Stimulated activated CD4-positive, alpha-beta T cell treated with anti-CD3 and anti-CD28 coated beads, Interleukin-4, amount 100 ng/mL, for 4 hours (primary cell): ENCODE data around the gene FAM168A.

ENCODE experiments used
- DNase-seq, 2 experiments: peaks; one replicate each; pipeline ENCODE4 v3.0.0-alpha.2; 2020

The FAM168A gene

DNA sequence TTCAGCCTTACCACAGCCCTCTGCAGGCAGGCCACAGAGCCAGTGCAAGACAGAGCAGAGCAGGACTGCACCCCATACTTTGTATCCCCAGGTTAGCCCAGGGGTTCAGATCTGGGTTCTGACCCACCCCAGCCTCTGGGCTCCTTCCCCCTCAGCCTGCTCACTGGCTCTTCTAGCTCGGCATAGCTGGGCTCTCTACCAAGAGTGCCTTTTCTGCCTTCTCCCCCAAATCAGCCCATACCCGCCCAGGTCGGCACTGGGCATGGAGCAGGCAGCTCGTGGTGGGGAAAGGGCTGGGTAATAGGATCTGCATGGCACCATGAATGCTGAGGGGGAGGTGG is 213.4 kb downstream of the FAM168A start:
- no peak for DNase-seq

DNA sequence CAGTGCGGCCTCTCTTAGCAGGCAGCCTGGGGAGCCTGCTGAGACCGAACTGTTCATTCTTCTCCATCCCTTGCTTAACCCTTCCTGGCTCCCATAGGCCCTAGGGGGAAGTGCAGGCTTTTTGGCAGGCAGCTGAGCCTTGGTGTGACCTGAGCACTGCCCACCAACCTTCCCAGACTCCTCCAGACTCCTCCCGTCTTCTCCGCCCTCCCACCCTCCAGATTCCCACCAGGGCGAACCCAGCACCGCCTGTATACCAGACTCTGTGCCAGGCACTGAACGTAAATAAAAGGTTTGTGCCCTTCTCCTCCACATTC is 213.8 kb downstream of the FAM168A start:
- DNase-seq: no peak

DNA sequence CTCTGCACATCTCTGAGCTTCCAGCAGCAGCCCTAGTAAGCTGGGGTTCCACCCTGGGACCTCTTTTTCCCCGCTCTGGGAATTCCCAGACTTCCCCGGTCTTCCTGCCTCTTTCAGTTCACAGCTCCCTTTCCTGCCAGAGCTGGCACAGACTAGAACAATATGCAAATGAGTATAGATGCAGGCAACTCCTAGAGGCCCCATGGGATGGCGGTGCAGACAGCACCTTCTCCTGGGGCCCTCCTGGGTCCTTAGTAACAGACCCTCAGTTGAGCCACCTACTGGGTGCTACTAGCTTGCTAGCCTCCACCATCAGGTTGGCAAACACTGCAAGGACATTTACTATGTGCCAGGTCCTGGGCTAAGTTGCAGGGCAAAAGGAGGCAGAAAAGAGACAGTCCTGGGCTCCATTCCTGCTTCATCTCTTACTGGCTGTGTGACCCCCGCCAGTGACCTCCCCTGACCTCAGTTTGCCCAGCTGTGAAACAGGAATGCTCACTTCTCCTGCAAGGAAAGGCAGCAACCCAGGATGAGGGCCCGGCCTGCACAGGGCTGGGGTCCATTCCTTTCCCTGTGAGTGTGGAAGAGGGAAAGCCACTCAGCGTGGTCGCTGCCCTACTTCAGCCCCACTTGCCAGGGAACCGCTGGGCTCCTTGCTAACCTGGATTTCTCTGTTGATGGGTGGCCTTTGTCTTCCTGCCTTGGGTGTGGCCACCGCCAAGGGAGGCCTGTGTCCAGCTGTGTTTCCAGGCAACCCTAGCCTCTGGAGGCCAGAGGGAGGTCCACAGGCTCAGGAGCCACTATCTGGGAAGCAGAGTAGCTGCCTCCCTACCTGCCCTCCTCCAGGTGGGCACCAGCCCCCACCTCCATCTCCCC is 214.4 kb downstream of the FAM168A start:
- no peak for DNase-seq

DNA sequence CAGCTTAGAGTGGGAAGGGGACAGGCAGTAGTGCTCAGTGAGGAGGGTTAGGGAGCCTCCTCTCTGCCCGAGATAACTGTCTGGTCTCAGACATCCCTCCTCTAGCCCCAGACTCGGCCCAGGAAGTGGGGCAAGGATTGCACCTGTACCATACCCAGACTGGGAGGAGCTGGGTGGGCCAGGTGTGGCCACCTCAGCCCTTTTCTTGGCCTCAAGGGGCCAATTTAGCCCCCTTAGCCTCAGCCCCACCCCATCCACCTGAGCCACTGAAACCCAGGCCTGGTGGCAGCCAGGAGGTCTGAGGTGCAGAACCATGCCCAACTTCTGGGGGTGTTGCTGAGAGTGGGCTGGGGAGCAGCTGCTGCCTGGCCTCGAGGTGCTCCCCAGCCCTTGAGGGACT is 215.2 kb downstream of the FAM168A start:
- no peak for DNase-seq

DNA sequence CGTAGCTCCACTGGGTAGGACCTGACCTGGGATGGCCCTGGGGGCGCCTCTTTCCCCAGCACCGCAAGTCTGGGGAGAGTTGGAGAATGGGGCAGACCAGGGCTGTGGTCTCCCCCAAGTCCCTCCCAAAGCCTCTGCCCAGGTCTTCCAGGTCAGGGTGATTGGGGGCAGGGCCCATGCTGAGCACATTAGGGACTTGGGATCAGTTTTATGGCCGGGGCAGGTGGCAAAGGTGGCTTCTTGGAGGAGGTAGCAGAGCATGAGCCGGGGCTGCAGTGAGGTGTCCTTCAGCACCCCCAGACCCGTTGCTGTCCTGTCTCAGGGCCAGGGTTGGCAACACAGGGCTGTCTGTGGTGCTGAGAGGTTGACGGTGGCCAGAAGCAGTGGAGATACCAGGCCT is 215.7 kb downstream of the FAM168A start:
- no peak for DNase-seq

DNA sequence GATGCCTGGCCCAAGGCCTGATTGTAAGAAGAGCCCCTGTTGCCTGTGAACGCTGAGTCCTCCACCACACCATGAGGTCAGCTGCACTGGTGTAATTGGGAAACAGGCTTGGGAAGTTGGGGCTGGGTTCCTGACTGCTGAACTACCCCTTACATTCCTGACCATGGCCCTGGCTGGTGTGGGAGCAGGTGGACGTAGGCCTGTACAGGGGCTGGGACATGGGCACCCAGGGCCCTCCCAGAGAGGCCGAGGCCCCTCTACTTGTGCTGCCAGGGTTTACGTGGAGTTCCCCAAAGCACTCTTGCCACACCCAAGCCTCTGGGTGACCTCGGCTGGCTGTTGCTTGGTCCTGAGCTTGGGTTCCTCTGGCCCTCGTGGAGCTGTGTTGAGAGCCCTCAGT is 216.3 kb downstream of the FAM168A start:
- no peak for DNase-seq

DNA sequence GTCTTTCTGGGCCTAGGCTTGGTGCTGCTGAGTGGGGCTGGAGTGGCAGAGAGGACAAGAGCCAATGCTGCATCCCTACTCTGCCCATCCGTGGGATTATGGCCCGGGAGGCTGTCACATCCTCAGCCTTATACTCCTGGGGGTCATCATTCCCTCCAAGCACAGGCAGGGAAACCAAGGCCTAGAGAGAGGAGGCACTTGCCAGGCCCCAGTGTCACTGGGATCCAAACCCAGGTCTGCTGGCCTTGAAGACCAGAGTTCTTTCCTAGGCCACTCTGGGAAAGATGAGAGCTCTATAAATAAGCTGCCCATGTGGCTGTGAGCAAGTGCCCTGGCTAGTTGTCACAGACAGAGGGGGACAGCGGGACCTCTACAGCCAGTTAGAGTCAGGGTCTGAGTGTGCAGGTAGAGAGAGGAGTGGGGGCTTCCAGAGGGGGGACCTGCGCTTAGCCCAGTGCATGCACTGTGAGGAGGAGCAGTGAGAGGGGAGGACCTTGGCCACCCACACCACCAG is 217.0 kb downstream of the FAM168A start:
- no peak for DNase-seq

DNA sequence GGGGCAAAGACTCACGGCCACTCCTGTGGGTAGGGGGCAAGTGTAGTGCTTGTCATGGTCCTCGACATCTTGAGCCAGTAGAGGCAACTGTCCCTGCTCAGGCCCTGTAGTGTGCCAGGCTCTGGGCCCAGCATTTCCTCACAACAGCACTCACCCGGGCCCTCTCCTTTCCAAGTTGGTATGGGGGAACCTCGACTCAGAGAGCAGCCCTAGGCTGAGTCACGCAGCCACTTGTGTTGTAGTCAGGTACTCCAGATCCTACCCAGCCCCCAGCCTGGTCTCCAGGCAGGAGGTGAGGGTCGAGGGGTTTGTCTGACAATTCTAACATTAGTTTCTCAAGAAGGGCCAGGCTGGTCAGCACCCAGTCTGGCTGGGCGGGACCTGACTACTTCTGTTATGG is 217.6 kb downstream of the FAM168A start:
- DNase-seq: no peak

DNA sequence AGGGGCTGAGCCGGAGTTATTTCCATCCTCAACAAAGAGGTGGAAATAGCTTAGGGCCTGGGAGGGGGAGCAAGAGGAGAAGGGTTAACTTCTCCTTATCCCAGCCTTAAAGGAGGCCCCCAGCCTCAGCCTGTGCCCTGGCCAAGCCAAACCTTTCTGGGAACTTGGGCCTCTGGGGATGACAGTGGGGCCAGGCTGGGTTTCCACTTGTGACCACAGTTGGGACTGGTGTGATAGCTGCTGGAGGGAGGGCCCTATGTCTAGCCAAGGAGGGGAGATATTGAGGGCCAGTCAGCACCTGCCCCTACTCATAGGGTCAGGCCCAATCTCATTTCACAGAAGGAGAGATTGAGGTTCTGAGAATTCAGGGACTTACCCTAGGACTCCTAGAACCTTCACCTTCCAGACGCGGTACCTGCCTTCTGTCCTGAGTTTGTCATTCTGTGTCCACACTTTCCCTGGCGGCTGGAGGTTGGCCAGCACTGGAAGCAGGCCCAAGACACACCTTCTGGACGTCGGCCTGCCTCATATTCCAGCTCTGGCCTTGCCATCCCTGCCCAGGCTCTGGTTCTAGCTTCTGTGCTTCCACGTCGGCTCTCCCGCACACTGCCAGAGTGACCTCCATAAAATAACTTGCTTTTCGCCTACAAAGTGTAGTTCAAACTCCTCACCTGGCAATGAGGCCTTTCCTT is 218.6 kb downstream of the FAM168A start:
- no peak for DNase-seq

DNA sequence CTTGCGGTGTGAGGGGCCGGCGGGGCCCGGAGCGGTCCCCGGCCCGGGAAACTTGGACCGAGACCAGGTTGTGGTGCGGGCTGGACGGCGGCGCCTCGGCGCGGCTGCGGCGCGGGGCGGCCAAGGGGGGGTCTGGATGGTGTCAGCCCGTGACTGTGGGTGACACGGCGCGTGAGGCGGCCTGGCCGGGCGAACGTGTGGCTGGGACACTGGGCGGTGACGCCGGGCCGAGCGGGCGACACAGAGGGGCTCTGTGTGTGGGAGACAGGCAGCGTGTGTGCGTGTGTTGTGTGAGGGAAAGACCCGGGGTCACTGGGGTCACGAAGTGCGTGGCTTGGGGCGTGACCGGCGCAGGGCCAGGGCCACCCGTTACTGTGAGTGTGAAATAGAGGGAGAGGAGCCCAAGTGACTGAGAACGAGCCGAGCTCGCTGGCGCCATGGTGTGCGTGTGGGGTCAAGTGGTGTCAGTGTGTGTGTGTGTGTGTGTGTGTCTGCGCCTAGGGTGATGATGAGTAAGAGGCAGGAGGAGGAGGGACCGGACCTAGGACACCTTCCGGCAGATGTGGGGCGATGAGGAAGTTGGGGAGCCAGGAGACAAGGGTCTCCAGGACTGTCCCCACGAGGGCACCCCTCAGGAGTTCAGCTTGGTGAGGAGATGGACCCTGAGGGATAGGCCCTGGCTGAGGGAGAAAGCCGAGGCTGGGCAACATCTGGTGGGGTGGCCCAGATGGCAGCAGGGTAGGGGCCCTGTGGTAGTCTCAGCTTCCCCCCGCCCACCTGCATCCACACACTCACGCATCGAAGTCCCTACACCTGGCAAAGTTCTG is 220.9 kb downstream of the FAM168A start:
- peak; percentile 36 to 54 for DNase-seq

DNA sequence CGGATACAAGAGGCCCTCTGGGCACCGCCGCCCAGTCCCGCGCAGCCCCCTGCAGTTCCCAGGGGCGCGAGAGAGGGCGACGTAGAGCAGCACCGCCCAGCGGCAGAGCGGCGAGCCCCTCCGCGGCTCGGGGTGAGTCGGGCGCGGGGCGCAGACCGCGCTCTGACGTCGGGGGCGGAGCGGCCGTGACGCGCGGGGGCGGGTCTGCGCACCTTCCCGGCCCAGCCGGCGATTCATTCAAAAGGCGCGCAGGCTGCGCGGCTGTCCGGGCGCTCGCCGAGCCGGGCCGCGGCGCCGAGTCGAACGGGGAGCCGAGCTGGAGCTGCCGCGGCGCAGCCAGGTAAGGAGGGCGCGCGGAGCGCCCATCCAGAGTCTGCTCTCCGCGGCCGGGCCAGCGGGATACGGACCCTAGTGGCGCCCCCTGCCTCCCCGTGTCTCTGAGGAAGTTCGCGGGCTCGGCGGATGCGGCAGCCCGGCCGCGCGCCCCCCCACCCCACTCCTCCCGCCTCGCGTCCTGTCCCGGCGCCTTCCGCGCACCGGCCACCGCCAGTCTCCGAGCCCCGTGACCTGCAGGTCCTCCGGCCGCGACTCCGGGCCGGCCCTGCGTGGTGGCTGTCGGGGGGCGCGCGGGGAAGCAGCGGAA is 221.6 kb downstream of the FAM168A start, which contains the start of gene RELT:
TSS of gene RELT (plus strand) at position 240 of the 643 bp plus-strand sequence. CDS start 12,738 bp downstream, outside the sequence.
- peak; percentile 88 to 95 for DNase-seq

DNA sequence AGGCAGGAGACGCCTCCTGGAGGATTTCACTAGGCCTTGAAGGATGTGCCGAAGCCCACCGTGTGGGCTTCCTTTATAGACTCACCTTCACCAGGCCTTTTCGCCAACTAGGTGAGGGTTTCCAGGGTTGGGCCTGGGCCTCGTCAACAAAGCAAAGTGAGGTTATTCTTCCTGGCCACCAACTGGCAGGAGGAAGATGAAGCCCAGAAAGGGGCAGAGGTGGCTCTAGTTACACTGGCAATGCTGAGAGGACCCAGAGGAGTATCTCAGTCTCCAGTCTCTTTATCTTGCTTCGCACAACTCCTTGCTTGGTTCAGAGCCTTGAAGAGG is 222.1 kb downstream of the FAM168A start:
- DNase-seq: no peak

DNA sequence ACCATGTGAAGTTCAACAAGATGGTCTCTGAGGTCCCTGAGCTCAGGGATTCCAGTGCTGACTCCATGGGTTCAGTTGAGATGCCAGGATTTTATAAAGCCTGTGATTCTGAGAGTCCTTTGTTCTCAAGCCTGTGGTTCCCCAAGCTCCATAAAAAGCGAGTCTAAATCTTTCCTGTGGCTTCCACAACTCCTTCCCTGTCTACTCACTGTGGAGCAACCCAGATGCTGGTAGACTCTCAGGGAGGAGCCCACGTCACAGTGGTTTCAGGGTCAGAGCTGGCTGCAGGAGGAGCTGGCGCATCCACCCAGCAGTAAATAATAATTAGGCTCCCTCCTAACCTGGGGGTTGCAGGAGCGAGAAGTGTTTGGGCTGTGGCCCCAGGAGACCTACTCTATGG is 223.8 kb downstream of the FAM168A start:
- DNase-seq: no peak

DNA sequence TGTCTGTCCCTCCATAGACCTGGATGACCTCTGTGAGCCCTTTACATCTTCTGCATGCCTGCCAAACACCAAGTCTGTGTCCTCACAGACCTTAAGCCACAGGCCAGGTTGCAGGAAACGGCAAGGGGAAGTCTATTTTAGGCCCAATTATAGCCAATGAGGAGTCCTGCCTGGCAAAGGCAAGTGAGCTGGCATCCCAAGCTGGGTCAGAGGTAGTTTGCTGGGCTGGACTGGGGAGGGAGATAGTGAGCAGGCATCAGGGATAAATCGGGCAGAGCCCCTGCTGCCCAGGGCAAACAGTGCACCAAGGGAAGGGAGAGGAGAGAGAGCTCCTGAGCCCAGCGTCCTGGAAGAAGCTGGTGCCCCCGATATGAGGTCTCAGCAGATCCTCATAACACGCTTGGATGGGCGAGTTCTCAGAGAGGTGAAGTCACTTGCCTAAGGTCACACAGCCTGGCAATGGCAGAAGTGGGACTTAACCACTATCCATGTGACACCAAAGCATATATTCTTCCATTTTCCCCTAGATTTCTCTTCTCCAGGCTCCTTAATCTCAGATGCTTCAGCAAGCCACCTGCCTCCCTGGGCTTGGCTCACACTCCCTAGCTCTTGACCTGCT is 225.4 kb downstream of the FAM168A start:
- DNase-seq: no peak

DNA sequence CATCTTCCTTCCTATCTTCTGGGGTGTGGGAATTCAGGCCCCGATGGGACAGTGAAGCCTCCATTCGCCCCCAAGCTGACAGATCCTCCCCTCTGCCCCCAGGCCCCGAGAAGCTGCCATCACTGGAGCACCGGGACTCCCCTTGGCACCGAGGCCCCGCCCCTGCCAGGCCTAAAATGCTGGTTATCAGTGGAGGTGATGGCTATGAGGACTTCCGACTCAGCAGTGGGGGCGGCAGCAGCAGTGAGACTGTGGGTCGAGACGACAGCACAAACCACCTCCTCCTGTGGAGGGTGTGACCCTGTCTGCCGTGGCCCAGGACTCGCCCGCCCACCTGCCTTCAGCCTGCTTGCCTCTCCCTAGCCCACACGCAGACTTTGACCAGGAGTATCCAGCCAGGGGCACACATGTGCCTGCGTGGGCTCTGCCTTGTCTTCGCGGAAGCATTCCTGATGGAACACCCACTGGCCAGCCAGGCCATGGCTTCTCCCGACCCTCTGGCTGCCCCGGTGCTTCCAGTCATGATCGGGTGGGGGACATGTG is 230.4 kb downstream of the FAM168A start:
- DNase-seq: peak in 1 of 2 experiments; percentile 35

DNA sequence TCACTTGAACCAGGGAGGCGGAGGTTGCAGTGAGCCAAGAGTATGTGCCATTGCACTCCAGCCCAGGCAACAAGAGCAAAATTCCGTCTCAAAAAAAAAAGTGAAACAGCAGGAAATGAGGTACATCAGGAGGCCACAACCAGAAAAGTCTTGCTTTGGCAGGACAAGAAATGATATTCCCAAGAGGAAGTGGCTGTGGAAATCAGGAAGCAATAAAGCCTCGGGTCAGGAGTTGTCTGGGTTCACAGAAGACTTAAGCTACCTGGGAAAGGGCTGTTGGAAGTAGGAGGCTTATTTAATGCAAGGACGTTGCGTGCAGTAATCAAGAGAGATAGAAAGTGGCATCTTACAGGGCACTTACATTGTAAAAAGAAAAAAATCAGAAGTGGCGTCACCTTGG is 231.0 kb downstream of the FAM168A start:
- no peak for DNase-seq

DNA sequence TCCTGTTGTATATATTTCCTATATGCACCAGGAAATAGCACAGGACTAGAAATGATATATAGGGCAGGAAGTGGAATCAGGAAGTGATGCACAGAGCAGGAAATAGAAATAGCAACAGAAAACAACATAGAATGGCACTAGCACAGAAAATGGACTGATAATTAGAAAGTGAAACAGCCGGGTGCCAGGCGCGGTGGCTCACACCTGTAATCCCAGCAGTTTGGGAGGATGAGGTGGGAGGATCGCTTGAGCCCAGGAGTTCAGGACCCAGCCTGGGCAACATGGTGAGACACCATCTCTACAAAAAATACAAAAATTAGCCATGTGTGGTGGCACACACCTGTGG is 231.7 kb downstream of the FAM168A start:
- DNase-seq: no peak

DNA sequence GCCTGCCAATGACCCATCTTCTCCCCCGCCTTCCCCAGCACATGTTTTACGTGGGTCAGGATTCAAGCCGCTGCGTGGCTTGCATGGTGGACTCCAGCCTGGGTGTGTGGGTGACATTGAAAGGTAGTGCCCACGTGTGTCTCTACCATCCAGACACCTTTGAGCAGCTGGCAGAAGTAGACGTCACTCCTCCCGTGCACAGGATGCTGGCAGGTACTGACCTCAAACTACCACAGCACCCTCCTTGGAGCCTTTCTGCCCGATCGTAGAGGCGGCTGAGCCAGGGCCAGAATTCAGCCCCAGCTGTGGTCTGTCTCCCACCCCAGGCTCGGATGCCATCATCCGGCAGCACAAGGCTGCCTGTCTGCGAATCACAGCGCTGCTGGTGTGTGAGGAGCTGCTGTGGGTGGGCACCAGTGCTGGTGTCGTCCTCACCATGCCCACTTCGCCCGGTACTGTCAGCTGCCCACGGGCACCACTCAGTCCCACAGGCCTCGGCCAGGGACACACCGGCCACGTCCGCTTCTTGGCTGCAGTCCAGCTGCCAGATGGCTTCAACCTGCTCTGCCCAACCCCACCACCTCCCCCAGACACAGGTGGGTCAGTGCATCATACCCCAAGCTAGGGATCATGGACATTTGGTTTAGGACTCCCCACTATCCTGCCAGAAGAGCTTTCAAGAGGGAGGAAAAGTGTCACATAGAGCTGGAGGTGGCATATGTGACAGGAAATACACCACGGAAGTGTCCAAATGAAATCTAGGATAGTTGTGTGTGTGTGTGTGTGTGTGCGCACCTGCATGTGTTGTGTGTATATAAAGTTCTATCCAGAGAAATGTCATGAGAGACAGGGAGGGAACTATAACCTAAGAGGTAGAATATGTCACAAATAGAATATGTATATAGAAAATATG is 232.3 kb downstream of the FAM168A start:
- no peak for DNase-seq

DNA sequence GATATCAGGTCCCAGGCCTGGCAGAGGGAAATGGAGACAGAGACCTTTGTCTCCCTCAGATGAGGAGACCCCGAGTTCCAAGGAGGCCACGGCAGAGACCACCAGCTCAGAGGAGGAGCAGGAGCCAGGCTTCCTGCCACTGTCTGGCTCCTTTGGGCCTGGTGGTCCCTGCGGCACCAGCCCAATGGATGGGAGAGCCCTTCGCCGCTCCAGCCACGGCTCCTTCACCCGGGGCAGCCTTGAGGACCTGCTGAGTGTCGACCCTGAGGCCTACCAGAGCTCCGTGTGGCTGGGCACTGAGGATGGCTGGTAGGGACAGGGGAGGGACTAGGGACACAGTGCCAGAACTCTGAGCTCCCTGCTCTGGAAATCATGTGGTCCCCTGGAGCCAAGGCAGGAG is 234.8 kb downstream of the FAM168A start:
- no peak for DNase-seq

DNA sequence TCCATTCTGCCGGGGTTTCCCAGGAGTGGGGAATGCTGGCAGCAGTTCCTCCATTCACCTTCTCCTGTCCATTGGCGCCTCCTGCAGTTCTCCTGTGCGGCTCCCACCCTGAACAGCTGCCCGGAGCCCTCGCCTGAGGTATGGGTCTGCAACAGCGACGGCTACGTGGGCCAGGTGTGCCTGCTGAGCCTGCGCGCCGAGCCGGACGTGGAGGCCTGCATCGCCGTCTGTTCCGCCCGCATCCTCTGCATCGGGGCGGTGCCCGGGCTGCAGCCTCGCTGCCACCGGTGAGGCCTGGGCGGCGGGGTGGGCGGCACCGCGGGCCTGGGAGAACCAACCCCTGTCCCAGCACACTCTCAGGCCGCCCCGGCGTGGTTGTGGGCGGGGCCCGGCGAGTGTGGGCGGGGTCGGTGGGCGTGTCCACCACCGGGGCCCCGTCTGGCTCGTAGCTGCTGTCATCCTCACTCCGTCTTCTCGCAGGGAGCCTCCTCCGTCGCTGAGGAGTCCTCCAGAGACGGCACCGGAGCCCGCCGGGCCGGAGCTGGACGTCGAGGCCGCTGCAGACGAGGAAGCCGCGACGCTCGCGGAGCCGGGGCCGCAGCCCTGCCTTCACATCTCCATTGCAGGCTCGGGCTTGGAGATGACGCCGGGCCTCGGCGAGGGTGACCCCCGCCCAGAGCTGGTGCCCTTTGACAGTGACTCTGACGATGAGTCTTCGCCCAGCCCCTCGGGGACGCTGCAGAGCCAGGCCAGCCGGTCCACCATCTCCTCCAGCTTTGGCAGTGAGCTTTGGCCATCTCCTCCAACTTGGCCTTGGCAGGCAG is 235.7 kb downstream of the FAM168A start:
- DNase-seq: no peak
